Body of pancreas (tissue), 4 donors: ENCODE data around the gene RNF223. TPM values are rescaled to one million over a fixed set of nuclear protein-coding genes. Genes with fewer than 3 reads are reported as not detected.

ENCODE experiments used
- ATAC-seq: fragments of 150-250 bp; one replicate; pipeline ENCODE4 v1.9.1; 2016
- DNase-seq, 4 donors: peaks; one replicate each; pipeline ENCODE4 v3.0.0-alpha.2; 2019
- H3K27ac ChIP-seq, 4 donors: fragments of 200-600 bp; sonication (generic); 1 replicate in 3 of 4; 2 replicates in 1 of 4; pipeline versions ENCODE4 v1.5.1 to v1.6.1; 2016 to 2019; ENCODE audit warnings: mild to moderate bottlenecking in 1 of 4, mixed read lengths in 1 of 4, moderate library complexity in 1 of 4
- H3K27me3 ChIP-seq, 2 donors: fragments of 200-600 bp; sonication (generic); one replicate each; pipeline ENCODE4 v1.6.0; 2016; ENCODE audit warnings: mild to moderate bottlenecking in 1 of 2
- H3K36me3 ChIP-seq, 2 donors: fragments of 200-600 bp; sonication (generic); replicated peaks in 1 of 2; 2 replicates each; pipeline ENCODE4 v1.5.1; 2016; ENCODE audit warnings: low read depth in 2 of 2; ENCODE audit not compliant: insufficient read depth in 1 of 2
- H3K4me1 ChIP-seq: fragments of 200-600 bp; sonication (generic); one replicate; pipeline ENCODE4 v1.6.0; 2016
- H3K4me3 ChIP-seq, 2 donors: fragments of 200-600 bp; sonication (generic); 1 replicate in 1 of 2; 2 replicates in 1 of 2; pipeline ENCODE4 v1.5.1; 2016 to 2019
- H3K9me3 ChIP-seq, 3 donors: fragments of 200-600 bp; sonication (generic); 1 replicate in 2 of 3; 2 replicates in 1 of 3; pipeline ENCODE4 v1.5.1; 2016
- POLR2A ChIP-seq, 3 donors: fragments of 450-650 bp; IDR thresholded peaks; one replicate each; pipeline ENCODE4 v1.6.1; 2016; ENCODE audit warnings: antibody characterized with exemption in 3 of 3, mild to moderate bottlenecking in 2 of 3
- WGBS, 2 donors: methylation state at CpG; one replicate each; pipeline ENCODE4 v1.1.5; 2017; 5-methylcytosine and 5-hydroxymethylcytosine counted together
- intact Hi-C: fragments of 100-400 bp; cut with DNase I; formaldehyde crosslinking; loops from one replicate; pipeline ENCODE4 v1.15.1; 2023
- total RNA-seq, 2 donors: library from RNA; depleted of rRNA; stranded (reverse); fragments of >200 nt; gene quantifications; one replicate each; pipeline ENCODE4 v1.1.0, GENCODE V29; 2016
- TF ChIP-seq, protein P1 (sequence below), 7 experiments: fragments of 450-650 bp in 4 of 7; fragments of 200-600 bp in 3 of 7; sonication (generic) in 3 of 7; IDR thresholded peaks; one replicate each; pipeline ENCODE4 v1.5.1; 2016 to 2019; ENCODE audit warnings: antibody characterized with exemption in 7 of 7

RNF223 gene
- total RNA-seq, 2 donors from 2014 or later = 0.26 TPM; not detected in 1

GRCh38 chr1:1049318-1050165 lies 24.6 kb downstream of the RNF223 start:
- intact Hi-C loops = no loop called here
- DNase-seq (no peak), ATAC-seq (no peak)
- 94 to 100% methylated on average over 2 to 41 of the region's 57 CpGs for WGBS, 2 donors
- H3K4me3 ChIP-seq = no peak overlapping the region
- H3K9me3 ChIP-seq = no peaks in the 10 kb centered on the region
- no peaks in the 10 kb centered on the region for H3K36me3 ChIP-seq
- no peaks in the 10 kb centered on the region for H3K4me1 ChIP-seq
- no peak overlapping the region for H3K27ac ChIP-seq
- H3K27me3 ChIP-seq = no peaks in the 10 kb centered on the region
- TF ChIP-seq, protein P1, sequence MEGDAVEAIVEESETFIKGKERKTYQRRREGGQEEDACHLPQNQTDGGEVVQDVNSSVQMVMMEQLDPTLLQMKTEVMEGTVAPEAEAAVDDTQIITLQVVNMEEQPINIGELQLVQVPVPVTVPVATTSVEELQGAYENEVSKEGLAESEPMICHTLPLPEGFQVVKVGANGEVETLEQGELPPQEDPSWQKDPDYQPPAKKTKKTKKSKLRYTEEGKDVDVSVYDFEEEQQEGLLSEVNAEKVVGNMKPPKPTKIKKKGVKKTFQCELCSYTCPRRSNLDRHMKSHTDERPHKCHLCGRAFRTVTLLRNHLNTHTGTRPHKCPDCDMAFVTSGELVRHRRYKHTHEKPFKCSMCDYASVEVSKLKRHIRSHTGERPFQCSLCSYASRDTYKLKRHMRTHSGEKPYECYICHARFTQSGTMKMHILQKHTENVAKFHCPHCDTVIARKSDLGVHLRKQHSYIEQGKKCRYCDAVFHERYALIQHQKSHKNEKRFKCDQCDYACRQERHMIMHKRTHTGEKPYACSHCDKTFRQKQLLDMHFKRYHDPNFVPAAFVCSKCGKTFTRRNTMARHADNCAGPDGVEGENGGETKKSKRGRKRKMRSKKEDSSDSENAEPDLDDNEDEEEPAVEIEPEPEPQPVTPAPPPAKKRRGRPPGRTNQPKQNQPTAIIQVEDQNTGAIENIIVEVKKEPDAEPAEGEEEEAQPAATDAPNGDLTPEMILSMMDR (IDR thresholded peaks at IDR 0.05) = no peak
- TF ChIP-seq POLR2A (IDR thresholded peaks at IDR 0.05) = no peak

DNA sequence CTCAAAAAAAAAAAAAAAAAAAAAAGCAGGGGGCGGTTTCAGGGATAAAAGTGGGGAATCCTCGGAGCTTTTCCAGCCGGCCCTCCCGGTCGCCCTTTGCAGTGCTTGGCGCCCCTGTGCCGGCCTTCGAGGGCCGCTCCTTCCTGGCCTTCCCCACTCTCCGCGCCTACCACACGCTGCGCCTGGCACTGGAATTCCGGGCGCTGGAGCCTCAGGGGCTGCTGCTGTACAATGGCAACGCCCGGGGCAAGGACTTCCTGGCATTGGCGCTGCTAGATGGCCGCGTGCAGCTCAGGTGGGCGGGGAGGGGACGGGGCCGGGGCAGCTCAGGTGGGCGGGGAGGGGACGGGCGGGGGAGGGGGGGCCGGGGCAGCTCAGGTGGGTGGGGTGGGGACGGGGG lies 25.3 kb downstream of the RNF223 start:
- Histone ChIP-seq H3K4me1 (no peaks in the 10 kb centered on the region), H3K27me3 (no peaks in the 10 kb centered on the region), H3K27ac (no peak overlapping the region), H3K4me3 (no peak overlapping the region), H3K36me3 (no peaks in the 10 kb centered on the region), H3K9me3 (no peaks in the 10 kb centered on the region)
- ATAC-seq (no peak), DNase-seq (no peak)
- 87 to 90% methylated on average over 15 to 22 of the region's 28 CpGs for WGBS, 2 donors
- TF ChIP-seq, protein P1 (IDR thresholded peaks at IDR 0.05) = no peak
- intact Hi-C loops = no loop called here

DNA sequence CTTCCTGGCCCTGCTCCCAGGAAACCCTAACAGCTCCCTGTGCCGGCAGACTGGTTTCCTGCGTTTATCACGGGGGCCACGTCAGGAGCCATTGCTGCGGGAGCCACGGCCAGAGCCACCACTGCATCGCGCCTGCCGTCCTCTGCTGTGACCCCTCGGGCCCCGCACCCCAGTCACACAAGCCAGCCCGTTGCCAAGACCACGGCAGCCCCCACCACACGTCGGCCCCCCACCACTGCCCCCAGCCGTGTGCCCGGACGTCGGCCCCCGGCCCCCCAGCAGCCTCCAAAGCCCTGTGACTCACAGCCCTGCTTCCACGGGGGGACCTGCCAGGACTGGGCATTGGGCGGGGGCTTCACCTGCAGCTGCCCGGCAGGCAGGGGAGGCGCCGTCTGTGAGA lies 26.1 kb downstream of the RNF223 start:
- Histone ChIP-seq H3K36me3 (no peaks in the 10 kb centered on the region), H3K27me3 (no peaks in the 10 kb centered on the region), H3K4me1 (no peaks in the 10 kb centered on the region), H3K27ac (no peak overlapping the region), H3K9me3 (no peaks in the 10 kb centered on the region), H3K4me3 (no peak overlapping the region)
- 75 to 83% methylated on average over 6 to 17 of the region's 25 CpGs for WGBS, 2 donors
- DNase-seq (no peak), ATAC-seq (no peak)
- intact Hi-C loops = no loop called here
- TF ChIP-seq, protein P1 (IDR thresholded peaks at IDR 0.05) = no peak
- no peak for TF ChIP-seq POLR2A (IDR thresholded peaks at IDR 0.05)

DNA sequence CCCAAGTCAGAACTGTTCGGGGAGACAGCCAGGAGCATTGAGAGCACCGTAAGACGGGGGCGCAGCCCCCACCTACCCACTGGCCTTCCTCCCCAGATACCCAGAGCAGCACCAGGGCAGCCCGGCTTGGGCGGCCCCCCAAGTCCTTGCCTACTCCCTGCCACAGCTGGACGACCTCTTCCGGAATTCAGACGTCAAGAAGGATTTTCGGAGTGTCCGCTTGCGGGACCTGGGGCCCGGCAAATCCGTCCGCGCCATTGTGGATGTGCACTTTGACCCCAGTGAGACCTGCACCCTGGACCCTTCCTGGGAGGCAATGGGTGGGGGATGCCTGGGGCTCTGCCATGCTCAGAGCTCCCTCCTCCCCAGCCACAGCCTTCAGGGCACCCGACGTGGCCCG lies 26.7 kb downstream of the RNF223 start:
- H3K4me3 ChIP-seq = no peak overlapping the region
- H3K36me3 ChIP-seq = no peaks in the 10 kb centered on the region
- no peak for ATAC-seq
- intact Hi-C loops = no loop called here
- H3K27me3 ChIP-seq = no peaks in the 10 kb centered on the region
- no peak for DNase-seq
- TF ChIP-seq, protein P1 (IDR thresholded peaks at IDR 0.05) = no peak
- TF ChIP-seq POLR2A (IDR thresholded peaks at IDR 0.05) = no peak
- H3K9me3 ChIP-seq = no peaks in the 10 kb centered on the region
- no peak overlapping the region for H3K27ac ChIP-seq
- H3K4me1 ChIP-seq = no peaks in the 10 kb centered on the region
- 92 to 94% methylated on average over 5 to 17 of the region's 19 CpGs for WGBS, 2 donors

DNA sequence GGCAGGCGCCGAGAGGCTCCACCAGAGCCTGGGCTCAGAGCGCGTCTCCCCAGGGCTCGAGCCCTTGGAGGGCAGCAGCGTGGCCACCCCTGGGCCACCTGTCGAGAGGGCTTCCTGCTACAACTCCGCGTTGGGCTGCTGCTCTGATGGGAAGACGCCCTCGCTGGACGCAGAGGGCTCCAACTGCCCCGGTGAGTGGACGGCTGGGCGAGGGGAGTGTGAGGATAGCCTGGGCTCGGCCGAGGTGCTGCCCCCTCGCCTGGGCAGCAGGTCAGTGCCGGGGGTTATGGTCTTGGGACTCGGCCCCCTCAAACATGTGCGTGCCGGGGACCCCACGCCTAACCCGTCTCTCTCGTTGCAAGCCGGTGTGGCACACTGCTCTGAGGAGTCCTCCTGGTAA lies 27.3 kb downstream of the RNF223 start:
- intact Hi-C loops = no loop called here
- TF ChIP-seq, protein P1 (IDR thresholded peaks at IDR 0.05) = no peak
- TF ChIP-seq POLR2A (IDR thresholded peaks at IDR 0.05) = no peak
- no peaks in the 10 kb centered on the region for H3K4me1 ChIP-seq
- no peak for ATAC-seq
- H3K4me3 ChIP-seq = no peak overlapping the region
- DNase-seq = no peak
- H3K27ac ChIP-seq = no peak overlapping the region
- H3K9me3 ChIP-seq = no peaks in the 10 kb centered on the region
- no peaks in the 10 kb centered on the region for H3K27me3 ChIP-seq
- no peaks in the 10 kb centered on the region for H3K36me3 ChIP-seq
- WGBS, 2 donors = 93% methylated on average over 25 of the region's 26 CpGs; no CpG with 5 or more reads in 1 of the 2 donors
